K562 (cell line): ENCODE data around the gene ABHD14A. TPM values are rescaled to one million over a fixed set of nuclear protein-coding genes. Genes with fewer than 3 reads are reported as not detected.

Experiments
- ATAC-seq: fragments of 200-7000 bp; cut with Tn5 transposase; 3 replicates; pipeline ENCODE4 v1.9.1; 2020; ENCODE audit warnings: moderate library complexity
- BruUV-seq: library from RNA; stranded (reverse); fragments of 400-500 nt; replicated peaks from 2 replicates; lab custom pipeline; 2021; lab: Mats Ljungman, UMichigan
- CTCF ChIA-PET: fragments of 300-600 bp; formaldehyde crosslinking; extraction: SDS; loops from one replicate; lab custom pipeline; 2021; ENCODE audit warnings: low intra/inter-chr PET ratio; lab: Yijun Ruan, JAX
- POLR2A ChIA-PET: fragments of 300-600, 350-650 bp; sonication (Branson Sonifier 250); formaldehyde crosslinking; extraction: SDS; loops from one replicate; lab custom pipeline; 2021; ENCODE audit warnings: antibody characterized with exemption, inconsistent platforms; lab: Yijun Ruan, JAX
- DNase-seq, 4 experiments: peaks; one replicate each; pipeline versions ENCODE4 v3.0.0 to v3.0.0-alpha.2; 2011 to 2018; ENCODE audit warnings: low spot score in 3 of 4, mixed read lengths in 3 of 4; ENCODE audit errors: extremely low read depth in 1 of 4
- FAIRE-seq: peaks from 2 replicates; lab custom pipeline; 2011; peaks lifted over from hg19 to GRCh38; lab: Jason Lieb, UNC
- H2AFZ ChIP-seq: 2 replicates; pipeline ENCODE4 v1.6.0; 2011; ENCODE audit warnings: low read depth, low read length, control low read depth, inconsistent platforms
- H3K27ac ChIP-seq: fragments of 200-600 bp; 3 replicates; pipeline ENCODE4 v1.8.0; 2011; ENCODE audit warnings: low read depth, mild to moderate bottlenecking, control low read depth, inconsistent platforms, low read length, moderate library complexity, mixed read lengths; ENCODE audit errors: extremely low read depth
- H3K27me3 ChIP-seq, 2 experiments: fragments of 300-600 bp in 1 of 2; 2 replicates in 1 of 2; 3 replicates in 1 of 2; pipeline versions ENCODE4 v1.6.0 to v1.8.0; 2011; ENCODE audit warnings: inconsistent platforms in 2 of 2, low read length in 2 of 2, mild to moderate bottlenecking in 1 of 2, mixed read lengths in 1 of 2, moderate library complexity in 1 of 2; ENCODE audit not compliant: control insufficient read depth in 2 of 2, insufficient read depth in 2 of 2
- H3K36me3 ChIP-seq: fragments of 300-600 bp; 3 replicates; pipeline ENCODE4 v1.8.0; 2011; ENCODE audit warnings: mild to moderate bottlenecking, low read length, inconsistent platforms; ENCODE audit not compliant: control insufficient read depth, insufficient read depth
- H3K4me1 ChIP-seq, 2 experiments: fragments of 200-600 bp in 1 of 2; replicated peaks in 1 of 2; 2 replicates in 1 of 2; 3 replicates in 1 of 2; pipeline versions ENCODE4 v1.5.1 to v1.8.0; 2011; ENCODE audit warnings: inconsistent platforms in 2 of 2, low read length in 2 of 2, mild to moderate bottlenecking in 1 of 2, mixed read lengths in 1 of 2, moderate library complexity in 1 of 2; ENCODE audit not compliant: control insufficient read depth in 2 of 2, insufficient read depth in 2 of 2
- H3K4me2 ChIP-seq: 2 replicates; pipeline ENCODE4 v1.6.1; 2011; ENCODE audit warnings: low read length, control low read depth, inconsistent platforms, mixed read lengths; ENCODE audit not compliant: insufficient read depth
- H3K4me3 ChIP-seq: fragments of 200-600 bp; sonication (generic), shearing (Covaris generic); 2 replicates; pipeline ENCODE4 v1.5.1; 2016; ENCODE audit warnings: control low read depth, inconsistent platforms
- H3K79me2 ChIP-seq: fragments of 200-600 bp; 3 replicates; pipeline ENCODE4 v1.8.0; 2011; ENCODE audit warnings: low read length, inconsistent platforms; ENCODE audit not compliant: control insufficient read depth, insufficient read depth
- H3K9ac ChIP-seq, 2 experiments: 2 replicates each; pipeline versions ENCODE4 v1.6.0 to v1.6.1; 2011; ENCODE audit warnings: low read depth in 2 of 2, low read length in 2 of 2, control low read depth in 1 of 2, inconsistent platforms in 1 of 2, mild to moderate bottlenecking in 1 of 2, mixed read lengths in 1 of 2; ENCODE audit not compliant: insufficient read depth in 1 of 2
- H3K9me1 ChIP-seq: one replicate; pipeline ENCODE4 v1.6.0; 2011; ENCODE audit warnings: inconsistent platforms, mild to moderate bottlenecking, low read length, moderate library complexity; ENCODE audit not compliant: control insufficient read depth, insufficient read depth
- H3K9me3 ChIP-seq: replicated peaks from 2 replicates; pipeline ENCODE4 v1.5.1; 2011; ENCODE audit warnings: low read depth, low read length, inconsistent platforms; ENCODE audit not compliant: control insufficient read depth, insufficient read depth
- H4K20me1 ChIP-seq: replicated peaks from 2 replicates; pipeline ENCODE4 v1.6.1; 2011; ENCODE audit warnings: low read length, inconsistent platforms, mixed read lengths; ENCODE audit not compliant: control insufficient read depth, insufficient read depth
- EHMT2 ChIP-seq: fragments of 450-650 bp; IDR thresholded peaks from 2 replicates; pipeline ENCODE4 v1.6.1; 2018; ENCODE audit warnings: antibody characterized with exemption
- MECOM ChIP-seq: fragments of 250-450 bp; sonication (Bioruptor Pico); IDR thresholded peaks from 2 replicates; pipeline ENCODE4 v1.8.0; 2022; ENCODE audit warnings: inconsistent platforms
- TAL1 ChIP-seq: fragments of 450-650 bp; IDR thresholded peaks from 2 replicates; pipeline ENCODE4 v1.6.1; 2016; ENCODE audit warnings: mild to moderate bottlenecking
- TCF15 ChIP-seq: fragments of 250-450 bp; sonication (Bioruptor Pico); IDR thresholded peaks from 2 replicates; pipeline ENCODE4 v1.8.0; 2022; ENCODE audit warnings: moderate library complexity, mild to moderate bottlenecking, inconsistent platforms
- ZNF12 ChIP-seq: sonication (generic); formaldehyde crosslinking; IDR thresholded peaks from 2 replicates; pipeline ENCODE4 v1.4.0; 2020; ENCODE audit warnings: mild to moderate bottlenecking, missing genetic modification reagents
- ZNF436 ChIP-seq: fragments of 250-450, 450-650 bp; sonication (Bioruptor Pico); formaldehyde crosslinking; IDR thresholded peaks from 2 replicates; pipeline ENCODE4 v1.7.0; 2020; ENCODE audit warnings: mild to moderate bottlenecking
- WGBS: fragments of 100-300 bp; shearing (Covaris generic); methylation state at CpG from one replicate; pipeline ENCODE4 v1.1.6; 2016; ENCODE audit warnings: low coverage, mixed read lengths; ENCODE audit not compliant: insufficient coverage; ENCODE audit errors: missing lambda C conversion rate; 5-methylcytosine and 5-hydroxymethylcytosine counted together
- in situ Hi-C: fragments of 300-500 bp; cut with MboI; formaldehyde crosslinking; loops from 4 replicates; pipeline ENCODE4 v1.15.0; 2018; ENCODE audit warnings: inconsistent platforms, mixed read lengths
- intact Hi-C: fragments of 100-400 bp; cut with micrococcal nuclease; formaldehyde crosslinking; loops from 2 replicates; pipeline ENCODE4 v1.14.2; 2022
- polyA plus RNA-seq, 8 experiments: library from polyadenylated mRNA; depleted of rRNA in 4 of 8; stranded (reverse) in 5 of 8; unstranded in 3 of 8; fragments of >200 nt; fragmentation: Nextera tagmentation in 2 of 8; fragmentation: Illumina TruSeq in 1 of 8; extraction: Ambion mirVana in 2 of 8; extraction: Trizol in 1 of 8; gene quantifications; 2 replicates each; pipeline versions ENCODE4 v1.2.1 to v1.2.3, GENCODE V29; 2011 to 2014; ENCODE audit warnings: inconsistent platforms in 1 of 8, missing spikeins in 1 of 8
- total RNA-seq, 7 experiments: library from RNA; depleted of rRNA in 6 of 7; stranded (reverse); fragments of >200 nt in 6 of 7; fragmentation: Illumina TruSeq in 2 of 7; extraction: Trizol in 2 of 7; gene quantifications; 2 replicates each; pipeline versions ENCODE4 v1.2.1 to v1.2.3, GENCODE V29; 2011 to 2021; ENCODE audit warnings: low replicate concordance in 1 of 7
- TF ChIP-seq, protein P1 (sequence below): fragments of 450-650 bp; IDR thresholded peaks from 2 replicates; pipeline ENCODE4 v1.6.1; 2016; ENCODE audit warnings: mild to moderate bottlenecking

Gene ABHD14A
- total and polyA plus RNA-seq, 9 of the 15 experiments (the other 6 are each of a cell fraction or from before 2014, with no cell fraction given), result 0.90 to 10.5 (median 8.3) TPM

- in situ Hi-C loops (loop anchor here (25.0 kb wide), 1 partner anchor 367 kb away; no protein-coding TSS in a partner anchor), intact Hi-C loops (no loop called here)
- BruUV-seq, result no TSS peak
- FAIRE-seq (no peak), DNase-seq (no peak), ATAC-seq (no peak)
- Histone ChIP-seq H3K79me2 (no peaks in the 10 kb centered on the region), H4K20me1 (no peaks in the 10 kb centered on the region), H3K9me1 (no peaks in the 10 kb centered on the region), H3K4me3 (no peak overlapping the region), H3K9me3 (no peaks in the 10 kb centered on the region), H3K9ac (no peak overlapping the region), H2AFZ (no peak overlapping the region), H3K4me1 (peaks cover 25 to 33% of the 10 kb centered on the region in 2 experiments), H3K27me3 (no peaks in the 10 kb centered on the region), H3K27ac (no peak overlapping the region), H3K36me3 (no peaks in the 10 kb centered on the region), H3K4me2 (no peak overlapping the region)
- ChIA-PET POLR2A (no interaction called here), CTCF (no interaction called here)
- no peak for TF ChIP-seq MECOM
- no peak for TF ChIP-seq TCF15 (CRISPR knock-in tag)
- no peak for TF ChIP-seq ZNF436
- no peak for TF ChIP-seq TAL1
- TF ChIP-seq, protein P1, sequence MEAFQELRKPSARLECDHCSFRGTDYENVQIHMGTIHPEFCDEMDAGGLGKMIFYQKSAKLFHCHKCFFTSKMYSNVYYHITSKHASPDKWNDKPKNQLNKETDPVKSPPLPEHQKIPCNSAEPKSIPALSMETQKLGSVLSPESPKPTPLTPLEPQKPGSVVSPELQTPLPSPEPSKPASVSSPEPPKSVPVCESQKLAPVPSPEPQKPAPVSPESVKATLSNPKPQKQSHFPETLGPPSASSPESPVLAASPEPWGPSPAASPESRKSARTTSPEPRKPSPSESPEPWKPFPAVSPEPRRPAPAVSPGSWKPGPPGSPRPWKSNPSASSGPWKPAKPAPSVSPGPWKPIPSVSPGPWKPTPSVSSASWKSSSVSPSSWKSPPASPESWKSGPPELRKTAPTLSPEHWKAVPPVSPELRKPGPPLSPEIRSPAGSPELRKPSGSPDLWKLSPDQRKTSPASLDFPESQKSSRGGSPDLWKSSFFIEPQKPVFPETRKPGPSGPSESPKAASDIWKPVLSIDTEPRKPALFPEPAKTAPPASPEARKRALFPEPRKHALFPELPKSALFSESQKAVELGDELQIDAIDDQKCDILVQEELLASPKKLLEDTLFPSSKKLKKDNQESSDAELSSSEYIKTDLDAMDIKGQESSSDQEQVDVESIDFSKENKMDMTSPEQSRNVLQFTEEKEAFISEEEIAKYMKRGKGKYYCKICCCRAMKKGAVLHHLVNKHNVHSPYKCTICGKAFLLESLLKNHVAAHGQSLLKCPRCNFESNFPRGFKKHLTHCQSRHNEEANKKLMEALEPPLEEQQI, result no peak
- no peak for TF ChIP-seq ZNF12 (CRISPR knock-in tag)
- TF ChIP-seq EHMT2, result no peak
- 72% methylated on average over 4 of the region's 7 CpGs for WGBS
Observed at GRCh38 chr3:52020796-52021195, 45.9 kb downstream of the ABHD14A start.
